SK-N-SH (cell line): ENCODE data around the gene ARPC4.

Experiments used
- CHD2 ChIP-seq: fragments of 150-350 bp; IDR thresholded peaks from 2 replicates; pipeline ENCODE4 v1.6.1; 2018; ENCODE audit warnings: low read length; ENCODE audit not compliant: partially characterized antibody
- EP300 ChIP-seq, 2 experiments: IDR thresholded peaks; 2 replicates each; pipeline versions ENCODE4 v1.4.0 to v1.6.1; 2012; ENCODE audit warnings: borderline replicate concordance in 1 of 2, low read depth in 1 of 2, low read length in 1 of 2
- EZH2phosphoT487 ChIP-seq: fragments of 200-600 bp; sonication (generic); IDR thresholded peaks from 2 replicates; pipeline ENCODE4 v1.6.1; 2017; ENCODE audit warnings: low read depth, mixed run types, mild to moderate bottlenecking, antibody characterized with exemption, moderate library complexity, borderline replicate concordance
- FOSL2 ChIP-seq: IDR thresholded peaks from 2 replicates; pipeline ENCODE4 v1.4.0; 2012; ENCODE audit warnings: low read depth, mild to moderate bottlenecking, moderate library complexity, borderline replicate concordance
- FOXM1 ChIP-seq: IDR thresholded peaks from 2 replicates; pipeline ENCODE4 v1.4.0; 2012; ENCODE audit warnings: low read depth, mild to moderate bottlenecking
- GABPA ChIP-seq: IDR thresholded peaks from 2 replicates; pipeline ENCODE4 v1.4.0; 2012; ENCODE audit warnings: low read depth, mild to moderate bottlenecking
- MAX ChIP-seq: IDR thresholded peaks from 2 replicates; pipeline ENCODE4 v1.4.0; 2012; ENCODE audit warnings: low read depth
- POLR2AphosphoS5 ChIP-seq: IDR thresholded peaks from 2 replicates; pipeline ENCODE4 v1.6.1; 2012; ENCODE audit warnings: low read depth, low read length
- RFX5 ChIP-seq: IDR thresholded peaks from 2 replicates; pipeline ENCODE4 v1.6.1; 2012; ENCODE audit warnings: mild to moderate bottlenecking, improper control_type of control experiment, low read length
- TAF1 ChIP-seq: IDR thresholded peaks from 2 replicates; pipeline ENCODE4 v1.6.1; 2012; ENCODE audit warnings: low read depth, mild to moderate bottlenecking, low read length, moderate library complexity, borderline replicate concordance
- TF ChIP-seq, protein P1 (sequence below): fragments of 200-600 bp; sonication (generic); IDR thresholded peaks from 2 replicates; pipeline ENCODE4 v1.6.1; 2017; ENCODE audit warnings: antibody characterized with exemption, mild to moderate bottlenecking, moderate library complexity

DNA sequence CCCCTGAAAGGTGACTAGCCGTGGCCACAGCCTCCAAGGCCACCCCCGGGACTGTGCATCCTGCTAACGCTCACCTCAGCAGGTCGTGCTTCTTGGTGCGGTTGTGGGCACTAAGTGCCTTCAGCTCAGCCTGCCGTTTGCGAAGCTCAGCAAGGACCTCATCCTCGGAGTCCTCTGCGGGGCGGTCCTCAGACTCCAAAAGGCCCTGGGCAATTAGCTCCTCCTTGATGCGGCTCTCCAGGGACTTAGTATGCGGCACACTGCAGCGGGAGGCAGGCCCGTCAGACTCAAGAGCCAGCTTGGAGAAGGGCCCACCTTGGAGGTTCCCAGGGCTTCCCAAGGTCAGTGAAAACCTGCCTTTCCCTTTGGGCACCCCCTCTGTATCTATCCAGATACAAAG is 8.9 kb upstream of the ARPC4 start:
- TF ChIP-seq POLR2AphosphoS5 = no peak
- TF ChIP-seq, protein P1, sequence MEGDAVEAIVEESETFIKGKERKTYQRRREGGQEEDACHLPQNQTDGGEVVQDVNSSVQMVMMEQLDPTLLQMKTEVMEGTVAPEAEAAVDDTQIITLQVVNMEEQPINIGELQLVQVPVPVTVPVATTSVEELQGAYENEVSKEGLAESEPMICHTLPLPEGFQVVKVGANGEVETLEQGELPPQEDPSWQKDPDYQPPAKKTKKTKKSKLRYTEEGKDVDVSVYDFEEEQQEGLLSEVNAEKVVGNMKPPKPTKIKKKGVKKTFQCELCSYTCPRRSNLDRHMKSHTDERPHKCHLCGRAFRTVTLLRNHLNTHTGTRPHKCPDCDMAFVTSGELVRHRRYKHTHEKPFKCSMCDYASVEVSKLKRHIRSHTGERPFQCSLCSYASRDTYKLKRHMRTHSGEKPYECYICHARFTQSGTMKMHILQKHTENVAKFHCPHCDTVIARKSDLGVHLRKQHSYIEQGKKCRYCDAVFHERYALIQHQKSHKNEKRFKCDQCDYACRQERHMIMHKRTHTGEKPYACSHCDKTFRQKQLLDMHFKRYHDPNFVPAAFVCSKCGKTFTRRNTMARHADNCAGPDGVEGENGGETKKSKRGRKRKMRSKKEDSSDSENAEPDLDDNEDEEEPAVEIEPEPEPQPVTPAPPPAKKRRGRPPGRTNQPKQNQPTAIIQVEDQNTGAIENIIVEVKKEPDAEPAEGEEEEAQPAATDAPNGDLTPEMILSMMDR = no peak
- TF ChIP-seq MAX = no peak
- no peak for TF ChIP-seq FOSL2
- TF ChIP-seq TAF1 = no peak
- no peak for TF ChIP-seq FOXM1
- no peak for TF ChIP-seq EZH2phosphoT487
- no peak for TF ChIP-seq CHD2
- no peak for TF ChIP-seq EP300 (IDR thresholded peaks at IDR 0.05; ENCODE audit: borderline replicate concordance in 1 of 2, low read depth in 1 of 2, low read length in 1 of 2)
- no peak for TF ChIP-seq RFX5
- no peak for TF ChIP-seq GABPA
